Lung (tissue), 12 donors: Measurements from ENCODE around the gene STT3B. TPM values are rescaled to one million over a fixed set of nuclear protein-coding genes. Genes with fewer than 3 reads are reported as not detected.

Experiments
- ATAC-seq: fragments of 200-7000 bp; cut with Tn5 transposase; one replicate; pipeline ENCODE4 v1.9.1; 2020; ENCODE audit warnings: moderate number of reproducible peaks; ENCODE audit not compliant: insufficient read depth, low FRiP score
- DNase-seq, 3 donors: peaks; one replicate each; pipeline ENCODE4 v3.0.0-alpha.2; 2013 to 2017
- H3K27ac ChIP-seq, 2 donors: one replicate each; pipeline ENCODE4 v1.5.1; 2013; ENCODE audit warnings: mild to moderate bottlenecking in 2 of 2, moderate library complexity in 2 of 2, control low read depth in 1 of 2, inconsistent platforms in 1 of 2, low read depth in 1 of 2, low read length in 1 of 2
- H3K27me3 ChIP-seq, 3 donors: one replicate each; pipeline ENCODE4 v1.5.1; 2013; ENCODE audit warnings: low read length in 2 of 3; ENCODE audit not compliant: control insufficient read depth in 3 of 3, insufficient read depth in 3 of 3
- H3K36me3 ChIP-seq, 4 donors: one replicate each; pipeline ENCODE4 v1.5.1; 2013; ENCODE audit warnings: low read length in 4 of 4, mild to moderate bottlenecking in 1 of 4, moderate library complexity in 1 of 4; ENCODE audit not compliant: control insufficient read depth in 4 of 4, insufficient read depth in 4 of 4
- H3K4me1 ChIP-seq, 5 donors: one replicate each; pipeline ENCODE4 v1.5.1; 2013; ENCODE audit warnings: low read length in 5 of 5, mild to moderate bottlenecking in 2 of 5, moderate library complexity in 1 of 5; ENCODE audit not compliant: control insufficient read depth in 5 of 5, insufficient read depth in 5 of 5
- H3K4me3 ChIP-seq: one replicate; pipeline ENCODE4 v1.5.1; 2013; ENCODE audit warnings: mild to moderate bottlenecking, control low read depth, moderate library complexity
- H3K9ac ChIP-seq, 2 donors: one replicate each; pipeline ENCODE4 v1.5.1; 2013; ENCODE audit warnings: low read length in 2 of 2, control low read depth in 1 of 2; ENCODE audit not compliant: insufficient read depth in 1 of 2
- H3K9me3 ChIP-seq, 4 donors: one replicate each; pipeline ENCODE4 v1.5.1; 2013; ENCODE audit warnings: low read length in 3 of 4, mild to moderate bottlenecking in 1 of 4, moderate library complexity in 1 of 4; ENCODE audit not compliant: control insufficient read depth in 4 of 4, insufficient read depth in 3 of 4
- CTCF ChIP-seq: IDR thresholded peaks from 2 replicates; pipeline ENCODE4 v1.5.1; 2012; ENCODE audit warnings: mild to moderate bottlenecking; ENCODE audit errors: control extremely low read depth, extremely low read depth
- WGBS, 2 donors: extraction: QIAGEN DNeasy Blood & Tissue Kit; methylation state at CpG; one replicate each; pipeline ENCODE4 v1.1.7; 2013; 5-methylcytosine and 5-hydroxymethylcytosine counted together
- polyA plus RNA-seq, 2 donors: library from polyadenylated mRNA; stranded (reverse); fragments of 200-250 nt; gene quantifications; one replicate each; pipeline ENCODE4 v1.2.1, GENCODE V29; 2013
- total RNA-seq, 2 donors: library from RNA; depleted of rRNA in 1 of 2; stranded (reverse); fragments of >200 nt in 1 of 2; gene quantifications; one replicate each; pipeline ENCODE4 v1.2.1, GENCODE V29; 2014 to 2021
- donor health status: control.
- donor health status: control.
- donor health status: Bipolar disorder and iron deficiency.
- donor health status: healthy.
- donor health status: DM: yes; HTN: yes; CAD: no.

Gene STT3B
- total and polyA plus RNA-seq, 4 donors: 39.3 to 217 (median 85.5) TPM

DNA sequence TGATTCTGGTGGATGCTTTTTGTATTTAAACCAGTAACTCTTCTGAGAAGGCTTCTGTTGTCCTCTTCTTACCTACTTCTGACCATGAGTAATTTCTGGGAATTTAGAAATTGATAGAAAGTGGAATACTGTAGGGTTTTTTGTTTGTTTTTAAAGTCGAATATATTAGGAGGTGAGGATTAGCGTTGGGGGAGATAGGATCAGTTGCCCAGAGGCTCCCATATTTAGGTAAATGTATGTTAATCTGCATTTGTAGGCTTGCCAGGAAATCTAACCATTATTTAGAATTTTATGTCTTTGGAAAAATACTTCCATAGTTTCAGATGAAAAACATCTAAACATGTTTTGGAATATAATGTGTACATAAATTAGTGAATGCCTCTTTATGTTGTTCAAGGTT, 6.1 kb downstream of the STT3B start:
- H3K9ac ChIP-seq: no peak overlapping the region
- no peak overlapping the region for H3K27ac ChIP-seq
- H3K9me3 ChIP-seq: no peaks in the 10 kb centered on the region
- H3K36me3 ChIP-seq: no peaks in the 10 kb centered on the region
- H3K27me3 ChIP-seq: no peaks in the 10 kb centered on the region
- H3K4me3 ChIP-seq: no peak overlapping the region
- H3K4me1 ChIP-seq: peaks cover 0 to 29% (median 0%) of the 10 kb centered on the region in 5 donors
- DNase-seq (no peak), ATAC-seq (no peak)
- 89 to 93% methylated on average over 2 of the region's 2 CpGs for WGBS, 2 donors
- TF ChIP-seq CTCF: no peak

DNA sequence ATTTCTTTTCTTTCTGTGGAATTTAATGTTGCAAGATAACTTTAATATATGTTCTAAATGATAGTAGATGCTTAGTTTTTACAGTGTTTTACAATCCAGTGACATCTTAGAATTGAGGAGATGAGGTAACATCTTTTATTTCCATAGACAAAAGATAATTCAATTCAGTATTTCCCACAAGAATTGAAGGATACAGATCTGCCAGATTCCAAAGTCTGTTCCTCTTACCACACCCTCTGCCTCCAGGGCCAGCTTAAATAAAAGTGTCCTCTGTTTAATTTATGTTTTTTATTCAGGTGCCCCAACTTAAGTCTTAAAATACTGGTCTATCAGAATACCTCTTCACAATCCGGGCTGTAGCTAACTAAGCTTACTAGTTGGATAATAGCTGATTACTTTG, 6.5 kb downstream of the STT3B start:
- H3K4me1 ChIP-seq: peaks cover 0 to 24% (median 0%) of the 10 kb centered on the region in 5 donors
- no peak overlapping the region for H3K27ac ChIP-seq
- TF ChIP-seq CTCF: no peak

GRCh38 chr3:31541089-31541488, 8.4 kb downstream of the STT3B start:
- Histone ChIP-seq H3K4me1 (peaks cover 0 to 21% (median 3%) of the 10 kb centered on the region in 5 donors), H3K9me3 (no peaks in the 10 kb centered on the region), H3K4me3 (no peak overlapping the region), H3K27me3 (no peaks in the 10 kb centered on the region), H3K36me3 (no peaks in the 10 kb centered on the region), H3K27ac (no peak overlapping the region), H3K9ac (no peak overlapping the region)
- DNase-seq: no peak
- WGBS, 2 donors: 48 to 54% methylated on average over 2 of the region's 2 CpGs
- no peak for ATAC-seq
- TF ChIP-seq CTCF: no peak

More for the DNA sequence above, 6.5 kb downstream of the STT3B start:
- ATAC-seq (no peak), DNase-seq (no peak)
- H3K4me3 ChIP-seq: no peak overlapping the region
- no peaks in the 10 kb centered on the region for H3K36me3 ChIP-seq
- H3K9me3 ChIP-seq: no peaks in the 10 kb centered on the region
- no peaks in the 10 kb centered on the region for H3K27me3 ChIP-seq
- H3K9ac ChIP-seq: no peak overlapping the region
- 74 to 89% methylated on average over 1 of the region's 1 CpG for WGBS, 2 donors

DNA sequence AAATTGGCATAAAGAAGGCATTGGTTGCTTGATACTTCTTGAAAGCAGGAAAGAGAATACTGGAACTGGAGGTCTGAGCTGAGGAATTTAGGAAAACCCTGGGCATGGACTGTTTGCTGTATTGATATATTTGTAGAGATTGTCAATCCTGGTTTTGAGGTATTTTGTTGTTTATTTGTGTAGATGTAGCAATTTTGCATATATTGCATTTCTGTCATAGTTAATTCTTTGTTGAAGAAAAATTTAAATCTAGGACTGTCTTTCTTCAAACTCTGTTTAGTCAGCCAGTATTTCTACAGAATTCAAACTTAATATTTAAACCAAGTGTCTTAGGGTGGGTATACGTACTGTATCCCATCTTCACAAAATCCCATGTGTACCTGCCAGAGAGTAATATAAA, 9.5 kb downstream of the STT3B start:
- Histone ChIP-seq H3K4me1 (peaks cover 0 to 20% (median 5%) of the 10 kb centered on the region in 5 donors), H3K9me3 (no peaks in the 10 kb centered on the region), H3K36me3 (no peaks in the 10 kb centered on the region), H3K4me3 (no peak overlapping the region), H3K27ac (no peak overlapping the region), H3K27me3 (no peaks in the 10 kb centered on the region), H3K9ac (no peak overlapping the region)
- no peak for TF ChIP-seq CTCF
- ATAC-seq (no peak), DNase-seq (no peak)
- WGBS, 2 donors: 96 to 100% methylated on average over 1 of the region's 1 CpG
